ENCODE results near the gene TMEM72. TPM values are rescaled to one million over a fixed set of nuclear protein-coding genes. Genes with fewer than 3 reads are reported as not detected.
A peak's percentile ranks its signal among the peaks of the same experiment; 100 is the strongest.

Gene TMEM72
- total and polyA plus RNA-seq, 2 of the 13 experiments (the other 11 are each of a cell fraction or from before 2014, with no cell fraction given), result 0.04 TPM; not detected in 1

- Histone ChIP-seq H3K79me2 (ENCODE audit: insufficient read depth, low read length) (peaks cover 30% of the 10 kb centered on the region), H3K4me3 (replicated peaks in 1 of 3; ENCODE audit: insufficient read depth in 1 of 3, low read depth in 2 of 3, low read length in 3 of 3) (no peak overlapping the region), H3K36me3 (replicated peaks in 1 of 2; ENCODE audit: control insufficient read depth in 1 of 2, insufficient read depth in 2 of 2, low read length in 2 of 2) (peaks cover 19 to 60% of the 10 kb centered on the region in 2 experiments; a peak in 4 of 5 replicates), H3K9ac (ENCODE audit: insufficient read depth, low read depth, low read length) (no peak overlapping the region), H3K27me3 (ENCODE audit: control insufficient read depth in 1 of 2, insufficient read depth in 2 of 2, low read length in 2 of 2) (no peaks in the 10 kb centered on the region; a peak in 1 of 5 replicates), H3K4me2 (ENCODE audit: low read depth, low read length) (no peak overlapping the region), H2AFZ (ENCODE audit: low read length) (no peak overlapping the region), H3K27ac (ENCODE audit: extremely low read length, insufficient read depth, low read length) (peak overlapping the region; percentile 53), H4K20me1 (ENCODE audit: insufficient read depth, low read length) (peaks cover 40% of the 10 kb centered on the region), H3K4me1 (ENCODE audit: insufficient read depth, low read length) (peaks cover 39% of the 10 kb centered on the region), H3K9me3 (ENCODE audit: low read length) (no peaks in the 10 kb centered on the region)
- BruUV-seq (replicated peaks), result no TSS peak
- intact Hi-C loops (cut with micrococcal nuclease; ENCODE audit: unreplicated experiment), result loop anchor here (2.0 kb wide), 1 partner anchor 13 kb away; no protein-coding TSS in a partner anchor
- POLR2A ChIA-PET, result interaction anchor here (0.8 to 10.2 kb wide), 3 partner anchors 10 to 38 kb away, joined by 4 to 407 read pairs (median 215); partner anchors contain the start of gene RASSF4
- in situ Hi-C loops (cut with HindIII; ENCODE audit: extremely low pct_ligation_motif_present, low pct_unique_long_range_greater_than_20kb), result loop anchor here (25.0 kb wide), 1 partner anchor 1561 kb away; the partner anchor contains the start of gene HNRNPF
- no peak for DNase-seq (ENCODE audit: low spot score)
- CTCF ChIA-PET (ENCODE audit: low intra/inter-chr PET ratio, low total read pairs), result interaction anchor here (1.7 to 3.8 kb wide), 2 partner anchors 7 to 41 kb away, joined by 5 to 64 read pairs; no protein-coding TSS in a partner anchor
- ATAC-seq, result no peak
- TF ChIP-seq MXD3 (CRISPR knock-in tag; IDR thresholded peaks at IDR 0.05) (no peak), GABPB1 (CRISPR knock-in tag; IDR thresholded peaks at IDR 0.05) (0 out of 2 replicates have a peak, but pooled peaks have one; percentile 4), ZNF160 (CRISPR knock-in tag; IDR thresholded peaks at IDR 0.05) (no peak), PREB (CRISPR knock-in tag; IDR thresholded peaks at IDR 0.05) (no peak), ZMYM4 (CRISPR knock-in tag; IDR thresholded peaks at IDR 0.05) (no peak), ZFP37 (CRISPR knock-in tag; IDR thresholded peaks at IDR 0.05; ENCODE audit: borderline replicate concordance) (no peak), ZNF724P (CRISPR knock-in tag; IDR thresholded peaks at IDR 0.05; ENCODE audit: borderline replicate concordance) (no peak), KIAA2018 (CRISPR knock-in tag; IDR thresholded peaks at IDR 0.05; ENCODE audit: borderline replicate concordance) (no peak)
- 96% methylated on average over 16 of the region's 18 CpGs for WGBS (ENCODE audit: low lambda C conversion rate)
- no peak for FAIRE-seq
Observed at GRCh38 chr10:44973323-44974081, 62.4 kb downstream of the TMEM72 start.
